LNCAP (cell line): ENCODE results near the gene SOX6.

Experiments
- TF ChIP-seq, protein P1 (sequence below): fragments of 450-650 bp; IDR thresholded peaks from 2 replicates; pipeline ENCODE4 v1.5.1; 2017; ENCODE audit warnings: mild to moderate bottlenecking

The SOX6 gene

DNA sequence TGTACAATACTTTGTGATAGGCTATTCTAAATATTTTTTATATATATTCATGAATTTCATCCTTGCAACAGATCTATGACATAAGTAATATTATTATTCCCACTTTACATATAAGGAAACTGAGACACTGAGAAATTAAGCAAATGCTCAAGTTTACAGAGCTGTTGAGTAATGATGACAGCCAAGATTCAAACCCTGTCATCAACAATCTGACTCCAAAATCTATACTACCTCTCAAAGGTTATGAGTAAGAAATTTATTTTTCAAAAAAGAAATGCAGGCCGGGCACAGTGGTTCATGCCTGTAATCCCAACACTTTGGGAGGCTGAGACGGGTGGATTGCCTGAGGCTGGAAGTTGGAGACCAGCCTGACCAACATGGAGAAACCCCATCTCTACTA lies 22.6 kb upstream of the SOX6 start:
- TF ChIP-seq, protein P1, sequence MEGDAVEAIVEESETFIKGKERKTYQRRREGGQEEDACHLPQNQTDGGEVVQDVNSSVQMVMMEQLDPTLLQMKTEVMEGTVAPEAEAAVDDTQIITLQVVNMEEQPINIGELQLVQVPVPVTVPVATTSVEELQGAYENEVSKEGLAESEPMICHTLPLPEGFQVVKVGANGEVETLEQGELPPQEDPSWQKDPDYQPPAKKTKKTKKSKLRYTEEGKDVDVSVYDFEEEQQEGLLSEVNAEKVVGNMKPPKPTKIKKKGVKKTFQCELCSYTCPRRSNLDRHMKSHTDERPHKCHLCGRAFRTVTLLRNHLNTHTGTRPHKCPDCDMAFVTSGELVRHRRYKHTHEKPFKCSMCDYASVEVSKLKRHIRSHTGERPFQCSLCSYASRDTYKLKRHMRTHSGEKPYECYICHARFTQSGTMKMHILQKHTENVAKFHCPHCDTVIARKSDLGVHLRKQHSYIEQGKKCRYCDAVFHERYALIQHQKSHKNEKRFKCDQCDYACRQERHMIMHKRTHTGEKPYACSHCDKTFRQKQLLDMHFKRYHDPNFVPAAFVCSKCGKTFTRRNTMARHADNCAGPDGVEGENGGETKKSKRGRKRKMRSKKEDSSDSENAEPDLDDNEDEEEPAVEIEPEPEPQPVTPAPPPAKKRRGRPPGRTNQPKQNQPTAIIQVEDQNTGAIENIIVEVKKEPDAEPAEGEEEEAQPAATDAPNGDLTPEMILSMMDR: no peak

DNA sequence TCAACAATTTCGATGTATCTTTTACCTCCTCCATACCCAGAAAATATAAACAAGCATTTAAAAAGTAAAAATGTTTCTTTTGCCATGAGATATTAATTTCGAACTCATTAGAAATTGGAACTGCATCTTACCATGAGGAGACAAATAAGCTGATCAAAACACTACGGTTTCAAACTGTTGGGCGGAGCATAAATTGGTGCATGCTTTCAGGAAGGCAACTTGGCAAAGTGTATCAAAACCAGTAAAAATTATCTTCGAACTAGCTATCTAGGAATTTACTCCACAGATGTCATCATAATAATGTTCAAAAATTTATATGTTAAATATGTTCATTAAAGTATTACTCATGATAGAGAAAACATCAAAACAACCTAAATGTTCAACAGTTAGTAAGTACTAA lies 21.4 kb upstream of the SOX6 start:
- TF ChIP-seq, protein P1: no peak

DNA sequence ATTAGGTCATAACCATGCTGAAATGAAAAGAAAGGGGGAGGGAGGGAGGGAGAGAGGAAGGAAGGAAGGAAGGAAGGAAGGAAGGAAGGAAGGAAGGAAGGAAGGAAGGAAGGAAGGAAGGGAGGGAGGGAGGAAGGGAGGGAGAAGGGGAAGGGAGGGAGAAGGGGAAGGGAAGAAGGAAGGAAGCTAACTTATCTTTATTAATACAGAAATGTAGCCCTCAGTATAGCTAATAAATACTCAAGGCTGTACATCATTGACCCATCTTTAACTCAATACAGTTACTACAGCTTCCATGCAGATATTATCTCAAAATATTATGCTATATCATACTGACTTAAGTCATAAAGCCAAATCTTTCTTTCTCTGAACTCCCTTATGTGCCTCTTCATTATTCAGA lies 17.4 kb upstream of the SOX6 start:
- TF ChIP-seq, protein P1: no peak

DNA sequence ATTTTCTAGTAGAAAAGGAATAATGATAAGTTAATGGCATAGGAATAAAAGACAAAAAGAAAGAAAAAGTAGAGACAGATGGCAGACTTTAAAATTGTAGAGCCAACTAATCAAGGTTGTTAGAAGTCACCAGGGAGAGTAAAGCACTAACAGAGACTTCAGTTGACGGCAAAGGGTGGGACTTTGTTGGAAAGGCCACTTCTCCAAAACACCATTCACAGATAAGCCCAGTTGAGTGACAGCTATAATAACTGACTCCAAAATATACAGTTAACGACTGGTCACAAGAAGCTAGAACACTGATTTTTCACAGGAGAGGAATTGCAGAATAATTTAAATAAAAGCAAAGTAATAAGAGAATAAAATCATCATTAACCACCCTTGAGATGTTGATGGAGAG lies 16.0 kb upstream of the SOX6 start:
- TF ChIP-seq, protein P1: no peak

DNA sequence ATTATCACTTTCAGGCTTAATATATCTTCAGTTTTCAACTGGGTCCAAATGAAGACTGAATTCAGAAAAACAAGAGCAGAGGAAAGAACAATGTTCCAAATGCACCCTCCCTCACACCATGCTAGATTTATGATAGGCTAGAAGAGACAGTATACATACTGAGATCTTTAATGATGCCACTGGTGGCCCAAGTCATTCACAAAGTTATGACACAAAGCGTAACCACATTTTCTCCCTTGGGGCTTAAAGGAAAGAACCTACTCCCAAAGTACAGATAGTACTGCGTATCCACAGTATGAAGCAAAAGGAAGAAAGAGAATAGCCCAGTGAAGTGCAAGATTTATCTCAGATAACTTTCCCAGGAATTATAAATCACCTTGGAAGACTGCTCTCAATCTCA lies 10.9 kb upstream of the SOX6 start:
- TF ChIP-seq, protein P1: no peak

DNA sequence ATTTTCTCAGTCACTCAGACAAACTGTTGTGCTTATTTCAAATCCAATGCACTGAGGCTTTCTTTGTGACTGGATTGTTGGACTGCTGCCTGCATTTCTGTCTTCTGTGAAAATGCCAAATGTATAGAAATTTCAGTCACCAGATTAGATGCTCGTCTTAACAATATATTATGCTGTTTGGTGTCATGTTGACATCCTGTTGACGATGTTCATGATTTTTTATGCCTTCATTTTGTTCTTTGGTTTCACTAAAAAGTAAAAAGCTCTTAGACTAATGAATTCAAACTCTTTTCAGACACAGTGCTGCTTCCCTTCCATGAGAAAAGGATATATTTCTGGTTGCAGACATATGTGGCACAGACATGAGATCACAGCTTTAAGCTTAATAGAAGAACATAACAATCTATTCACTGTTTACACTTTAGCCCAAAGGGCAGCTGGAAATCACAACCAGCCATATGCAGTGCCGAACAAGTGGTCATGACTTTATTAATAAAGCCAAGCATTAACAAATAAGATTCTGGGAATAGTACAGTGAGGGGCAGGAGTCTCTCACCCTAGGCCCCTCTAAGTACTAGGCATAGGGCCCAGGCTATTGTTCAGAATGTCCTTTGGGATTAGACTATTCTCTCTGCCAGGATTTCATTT lies 9.4 kb upstream of the SOX6 start:
- TF ChIP-seq, protein P1: no peak

DNA sequence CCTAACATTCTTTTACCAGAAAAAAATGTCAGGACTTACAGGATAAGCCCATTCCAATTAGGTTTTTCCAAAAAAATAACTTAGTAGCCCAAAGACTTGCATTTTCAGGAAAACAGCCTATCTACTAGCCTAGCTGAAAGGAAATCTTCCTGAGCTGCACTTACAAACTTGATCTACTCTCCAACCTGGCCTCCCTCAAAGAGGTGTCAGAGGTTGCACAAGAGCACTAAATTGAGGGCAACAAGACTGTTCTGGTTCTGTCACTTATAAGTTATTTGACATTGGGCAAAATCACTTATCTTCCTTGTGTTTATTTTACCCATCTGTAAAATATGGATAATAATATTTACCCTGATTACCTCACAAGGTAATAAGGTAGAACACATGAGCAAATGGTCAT lies 7.9 kb upstream of the SOX6 start:
- TF ChIP-seq, protein P1: no peak

DNA sequence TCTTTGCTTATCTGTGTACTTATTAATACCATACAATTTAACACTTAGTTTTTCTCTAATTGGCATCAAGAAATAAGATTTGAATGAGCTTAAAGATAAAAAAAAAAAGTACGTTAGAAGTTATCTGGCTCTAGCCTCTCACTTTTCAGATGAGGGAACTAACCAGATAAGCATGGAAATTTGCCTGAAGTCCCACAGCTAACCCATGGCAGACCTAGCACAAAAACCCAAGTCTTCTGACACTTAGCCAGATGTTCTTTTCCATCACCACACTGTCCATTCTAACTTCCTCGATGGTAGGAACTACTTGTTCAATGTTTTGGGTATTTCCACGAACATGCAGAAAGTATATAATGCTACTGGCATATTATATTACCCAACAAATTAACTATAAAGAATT lies 7.4 kb upstream of the SOX6 start:
- TF ChIP-seq, protein P1: no peak
